B cell (primary cell): ENCODE data around the gene PDLIM7. TPM values are rescaled to one million over a fixed set of nuclear protein-coding genes. Genes with fewer than 3 reads are reported as not detected.

Source experiments
- ATAC-seq: fragments of 200-7000 bp; cut with Tn5 transposase; one replicate; pipeline ENCODE4 v1.10.0; 2021; ENCODE audit warnings: low read depth, mild to moderate bottlenecking, moderate number of reproducible peaks, moderate library complexity
- CTCF ChIA-PET: fragments of 350-600 bp; sonication (Branson Sonifier 250); formaldehyde crosslinking; loops from one replicate; lab custom pipeline; 2021; ENCODE audit warnings: antibody characterized with exemption, inconsistent platforms; lab: Charles Lee
- POLR2A ChIA-PET: fragments of 350-600 bp; sonication (Branson Sonifier 250); formaldehyde crosslinking; loops from one replicate; lab custom pipeline; 2021; ENCODE audit warnings: antibody characterized with exemption; lab: Charles Lee
- DNase-seq: peaks from one replicate; pipeline ENCODE4 v3.0.0; 2013
- H2AFZ ChIP-seq: 2 replicates; pipeline ENCODE4 v1.6.1; 2012; ENCODE audit warnings: mild to moderate bottlenecking, low read depth, low read length; ENCODE audit not compliant: insufficient read depth, poor library complexity, severe bottlenecking
- H3K27ac ChIP-seq, 2 donors: 1 replicate in 1 of 2; 2 replicates in 1 of 2; pipeline ENCODE4 v1.5.1; 2012 to 2013; ENCODE audit warnings: low read length in 2 of 2, mild to moderate bottlenecking in 2 of 2, moderate library complexity in 1 of 2
- H3K27me3 ChIP-seq, 4 experiments: fragments of 200-600 bp in 1 of 4; sonication (generic) in 1 of 4; replicated peaks in 1 of 4; 1 replicate in 2 of 4; 2 replicates in 2 of 4; pipeline versions ENCODE4 v1.6.1 to v1.7.0; 2013 to 2016; ENCODE audit warnings: low read length in 3 of 4, mild to moderate bottlenecking in 2 of 4, mixed read lengths in 1 of 4, moderate library complexity in 1 of 4; ENCODE audit not compliant: insufficient read depth in 4 of 4, control insufficient read depth in 3 of 4; ENCODE audit errors: control extremely low read depth in 1 of 4
- H3K36me3 ChIP-seq, 2 experiments: replicated peaks in 1 of 2; 1 replicate in 1 of 2; 2 replicates in 1 of 2; pipeline versions ENCODE4 v1.6.1 to v1.7.1; 2013; ENCODE audit warnings: low read length in 1 of 2; ENCODE audit not compliant: insufficient read depth in 2 of 2, control insufficient read depth in 1 of 2; ENCODE audit errors: control extremely low read depth in 1 of 2, extremely low read depth in 1 of 2
- H3K4me1 ChIP-seq, 2 donors: fragments of 200-600 bp in 1 of 2; sonication (generic) in 1 of 2; 1 replicate in 1 of 2; 2 replicates in 1 of 2; pipeline versions ENCODE4 v1.5.1 to v1.6.1; 2013 to 2017; ENCODE audit warnings: low read length in 2 of 2; ENCODE audit not compliant: control insufficient read depth in 2 of 2, insufficient read depth in 2 of 2
- H3K4me2 ChIP-seq: replicated peaks from 2 replicates; pipeline ENCODE3; 2012; ENCODE audit warnings: mild to moderate bottlenecking, low read depth, low read length; ENCODE audit not compliant: poor library complexity, severe bottlenecking
- H3K4me3 ChIP-seq, 5 experiments: fragments of 200-600 bp in 1 of 5; sonication (generic) in 1 of 5; 1 replicate in 3 of 5; 2 replicates in 2 of 5; pipeline versions ENCODE4 v1.5.1 to v1.7.0; 2011 to 2016; ENCODE audit warnings: low read length in 4 of 5, mild to moderate bottlenecking in 4 of 5, low read depth in 2 of 5, control low read depth in 1 of 5, moderate library complexity in 1 of 5; ENCODE audit not compliant: insufficient read depth in 1 of 5; ENCODE audit errors: control extremely low read depth in 1 of 5, extremely low read depth in 1 of 5
- H3K79me2 ChIP-seq: fragments of 200-600 bp; sonication (generic); one replicate; pipeline ENCODE4 v1.6.0; 2016; ENCODE audit warnings: low read length; ENCODE audit not compliant: control insufficient read depth, insufficient read depth
- H3K9ac ChIP-seq: fragments of 200-600 bp; sonication (generic); 2 replicates; pipeline ENCODE4 v1.6.1; 2017; ENCODE audit warnings: mild to moderate bottlenecking, low read length, moderate library complexity
- H3K9me3 ChIP-seq, 3 donors: one replicate each; pipeline versions ENCODE4 v1.6.1 to v1.7.1; 2013; ENCODE audit warnings: low read length in 2 of 3; ENCODE audit not compliant: control insufficient read depth in 2 of 3, insufficient read depth in 1 of 3; ENCODE audit errors: control extremely low read depth in 1 of 3
- H4K20me1 ChIP-seq: 2 replicates; pipeline ENCODE4 v1.6.0; 2012; ENCODE audit warnings: mild to moderate bottlenecking, low read length; ENCODE audit not compliant: insufficient read depth, control insufficient read depth, poor library complexity, severe bottlenecking
- H3K27ac Mint-ChIP-seq: one replicate; pipeline ENCODE4 v1.8.0; 2021; ENCODE audit warnings: mixed read lengths
- H3K27me3 Mint-ChIP-seq: one replicate; pipeline ENCODE4 v1.8.0; 2021; ENCODE audit warnings: mixed read lengths
- H3K4me1 Mint-ChIP-seq: one replicate; pipeline ENCODE4 v1.8.0; 2021; ENCODE audit warnings: mixed read lengths
- H3K4me3 Mint-ChIP-seq: one replicate; pipeline ENCODE4 v1.8.0; 2021; ENCODE audit warnings: mixed read lengths
- H3K9me3 Mint-ChIP-seq: one replicate; pipeline ENCODE4 v1.8.0; 2022; ENCODE audit warnings: mixed read lengths; ENCODE audit not compliant: insufficient read depth
- EZH2 ChIP-seq: IDR thresholded peaks from 2 replicates; pipeline ENCODE4 v1.6.1; 2012; ENCODE audit warnings: borderline replicate concordance, low read depth, mild to moderate bottlenecking, moderate library complexity, low read length; ENCODE audit not compliant: insufficient read depth, poor library complexity, severe bottlenecking
- WGBS: methylation state at CpG from one replicate; pipeline ENCODE4 v1.1.5; 2013; ENCODE audit warnings: missing lambda C conversion rate; ENCODE audit not compliant: insufficient coverage; 5-methylcytosine and 5-hydroxymethylcytosine counted together
- intact Hi-C: fragments of 100-400 bp; cut with micrococcal nuclease; formaldehyde crosslinking; loops from one replicate; pipeline ENCODE4 v1.10.0; 2022
- polyA plus RNA-seq: library from polyadenylated mRNA; depleted of rRNA; stranded (reverse); fragments of >200 nt; gene quantifications from 2 replicates; pipeline ENCODE4 v1.2.3, GENCODE V29; 2012
- total RNA-seq, 2 donors: library from RNA; stranded (reverse); fragments of 120-200 nt in 1 of 2; gene quantifications; 1 replicate in 1 of 2; 2 replicates in 1 of 2; pipeline versions ENCODE4 v1.2.3 to v1.2.4, GENCODE V29; 2013 to 2022
- TF ChIP-seq, protein P1 (sequence below): fragments of 200-600 bp; IDR thresholded peaks from one replicate; pipeline ENCODE4 v1.8.0; 2022; ENCODE audit warnings: antibody characterized with exemption, mild to moderate bottlenecking

The PDLIM7 gene
- total and polyA plus RNA-seq, 2 donors (not counting 1 experiment from before 2014, with no cell fraction given) = 23.9 to 25.8 TPM

DNA sequence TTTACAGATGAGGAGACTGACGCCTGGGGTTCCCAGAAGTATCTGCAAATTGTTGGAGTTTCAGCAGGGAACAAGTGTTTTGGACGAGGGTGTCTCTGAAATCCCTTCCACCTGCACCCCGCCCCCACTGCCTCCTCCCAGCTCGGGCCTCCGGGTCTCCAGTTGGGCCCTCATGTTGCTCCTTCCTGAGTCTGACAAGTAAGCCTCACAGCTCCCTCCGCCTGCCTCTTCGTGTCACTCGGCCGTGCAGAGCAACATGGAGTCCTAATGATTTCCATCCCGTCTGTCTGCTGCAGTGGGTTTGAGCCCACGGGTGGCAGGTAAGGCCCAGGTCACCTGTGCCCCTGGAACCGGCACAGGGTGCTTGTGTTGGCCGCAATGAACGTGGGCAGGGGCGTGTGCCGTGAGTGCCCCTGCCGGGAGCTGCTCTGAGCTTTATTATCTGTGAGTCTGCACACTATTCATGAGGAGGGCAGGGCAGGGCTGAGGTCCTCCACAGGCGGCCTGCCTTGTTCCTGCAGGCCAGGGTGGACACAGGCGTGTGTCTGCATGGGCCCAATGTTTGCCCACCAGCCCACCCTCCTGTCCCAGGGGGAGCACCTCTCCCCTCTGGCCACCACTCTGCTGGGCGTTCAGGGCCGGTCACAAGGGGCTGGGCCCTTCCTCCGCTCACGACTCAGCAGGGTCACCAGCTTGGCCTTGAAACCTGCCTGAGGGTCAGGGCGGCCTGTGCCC lies 6.1 kb upstream of the PDLIM7 start:
- Mint-ChIP-seq H3K27ac (no peak overlapping the region), H3K4me3 (no peak overlapping the region), H3K9me3 (no peaks in the 10 kb centered on the region), H3K4me1 (peaks cover 59% of the 10 kb centered on the region), H3K27me3 (peaks cover under 1% of the 10 kb centered on the region)
- H3K4me1 ChIP-seq = peaks cover 45 to 55% of the 10 kb centered on the region in 2 donors
- no peak overlapping the region for H3K4me3 ChIP-seq
- peaks cover 48% of the 10 kb centered on the region for H4K20me1 ChIP-seq
- intact Hi-C loops = no loop called here
- no peak for TF ChIP-seq EZH2
- TF ChIP-seq, protein P1, sequence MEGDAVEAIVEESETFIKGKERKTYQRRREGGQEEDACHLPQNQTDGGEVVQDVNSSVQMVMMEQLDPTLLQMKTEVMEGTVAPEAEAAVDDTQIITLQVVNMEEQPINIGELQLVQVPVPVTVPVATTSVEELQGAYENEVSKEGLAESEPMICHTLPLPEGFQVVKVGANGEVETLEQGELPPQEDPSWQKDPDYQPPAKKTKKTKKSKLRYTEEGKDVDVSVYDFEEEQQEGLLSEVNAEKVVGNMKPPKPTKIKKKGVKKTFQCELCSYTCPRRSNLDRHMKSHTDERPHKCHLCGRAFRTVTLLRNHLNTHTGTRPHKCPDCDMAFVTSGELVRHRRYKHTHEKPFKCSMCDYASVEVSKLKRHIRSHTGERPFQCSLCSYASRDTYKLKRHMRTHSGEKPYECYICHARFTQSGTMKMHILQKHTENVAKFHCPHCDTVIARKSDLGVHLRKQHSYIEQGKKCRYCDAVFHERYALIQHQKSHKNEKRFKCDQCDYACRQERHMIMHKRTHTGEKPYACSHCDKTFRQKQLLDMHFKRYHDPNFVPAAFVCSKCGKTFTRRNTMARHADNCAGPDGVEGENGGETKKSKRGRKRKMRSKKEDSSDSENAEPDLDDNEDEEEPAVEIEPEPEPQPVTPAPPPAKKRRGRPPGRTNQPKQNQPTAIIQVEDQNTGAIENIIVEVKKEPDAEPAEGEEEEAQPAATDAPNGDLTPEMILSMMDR = no peak
- peaks cover 0 to 2% (median 0%) of the 10 kb centered on the region in 3 donors for H3K9me3 ChIP-seq
- DNase-seq = peak; percentile 35
- peaks cover 16% of the 10 kb centered on the region for H3K79me2 ChIP-seq
- no peak for ATAC-seq
- no peak overlapping the region for H3K9ac ChIP-seq
- no peak overlapping the region for H2AFZ ChIP-seq
- ChIA-PET CTCF (interaction anchor here (0.6 to 5.3 kb wide), 4 partner anchors 49 to 557 kb away, joined by 3 to 51 read pairs (median 18); no protein-coding TSS in a partner anchor), POLR2A (interaction anchor here (0.5 kb wide), 1 partner anchor 46 kb away, joined by 3 read pairs; no protein-coding TSS in a partner anchor)
- H3K27ac ChIP-seq = no peak overlapping the region
- no peak overlapping the region for H3K4me2 ChIP-seq
- peaks cover 0 to 4% (median 1%) of the 10 kb centered on the region in 4 experiments for H3K27me3 ChIP-seq
- 90% methylated on average over 24 of the region's 24 CpGs for WGBS
- H3K36me3 ChIP-seq = peaks cover 0 to 39% of the 10 kb centered on the region in 2 experiments

DNA sequence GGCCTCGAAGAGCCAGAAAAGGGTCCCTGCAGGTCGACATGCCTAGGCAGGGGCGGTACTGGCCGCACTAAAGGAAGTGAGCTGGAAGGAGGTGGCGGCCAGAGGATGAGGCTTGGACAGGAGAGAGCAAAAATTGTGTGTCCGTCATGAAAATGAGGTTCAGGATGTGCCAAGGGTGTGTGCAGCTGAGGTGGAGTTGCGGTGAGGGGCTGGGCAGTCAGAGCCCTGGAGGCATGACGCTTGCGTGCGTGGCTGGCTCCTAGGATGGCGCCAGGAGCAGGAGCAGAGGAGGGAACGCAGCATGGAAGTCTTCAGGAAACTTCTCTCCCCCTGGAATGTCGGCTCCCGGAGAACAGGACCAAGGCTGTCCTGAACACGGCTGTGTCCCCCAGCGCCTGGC lies 5.5 kb upstream of the PDLIM7 start:
- peak overlapping the region; percentile 72 for H3K27ac Mint-ChIP-seq

More for the DNA sequence above, 5.5 kb upstream of the PDLIM7 start:
- H3K4me1 ChIP-seq = peaks cover 45 to 55% of the 10 kb centered on the region in 2 donors
- Mint-ChIP-seq H3K4me1 (peaks cover 59% of the 10 kb centered on the region), H3K9me3 (no peaks in the 10 kb centered on the region), H3K27me3 (peaks cover 3% of the 10 kb centered on the region), H3K4me3 (no peak overlapping the region)
- TF ChIP-seq, protein P1 = no peak
- TF ChIP-seq EZH2 = no peak
- peaks cover 46% of the 10 kb centered on the region for H4K20me1 ChIP-seq
- peaks cover 0 to 39% of the 10 kb centered on the region in 2 experiments for H3K36me3 ChIP-seq
- ChIA-PET POLR2A (interaction anchor here (0.5 kb wide), 1 partner anchor 45 kb away, joined by 3 read pairs; no protein-coding TSS in a partner anchor), CTCF (interaction anchor here (0.8 to 5.7 kb wide), 8 partner anchors 6 to 193 kb away, joined by 3 to 70 read pairs (median 14); partner anchors contain the start of genes DDX41 and DOK3)
- H3K27ac ChIP-seq = no peak overlapping the region
- H3K79me2 ChIP-seq = peaks cover 14% of the 10 kb centered on the region
- H3K4me3 ChIP-seq = no peak overlapping the region
- H3K4me2 ChIP-seq = peak overlapping the region; percentile 73
- no peak for ATAC-seq
- intact Hi-C loops = no loop called here
- DNase-seq = no peak
- peaks cover 0 to 10% (median 4%) of the 10 kb centered on the region in 4 experiments for H3K27me3 ChIP-seq
- no peak overlapping the region for H2AFZ ChIP-seq
- H3K9me3 ChIP-seq = peaks cover 0 to 8% (median 0%) of the 10 kb centered on the region in 3 donors
- WGBS = 90% methylated on average over 16 of the region's 16 CpGs
- H3K9ac ChIP-seq = no peak overlapping the region
